22Rv1 (cell line): Measurements from ENCODE around the gene EMC6.
A peak's percentile ranks its signal among the peaks of the same experiment; 100 is the strongest.

ENCODE experiments used
- H3K27ac ChIP-seq: fragments of 450-650 bp; 2 replicates; pipeline ENCODE4 v1.5.1; 2017
- CTCF ChIP-seq: fragments of 450-650 bp; IDR thresholded peaks from 2 replicates; pipeline ENCODE4 v1.5.1; 2017; ENCODE audit warnings: mild to moderate bottlenecking
- ZFX ChIP-seq: fragments of 450-650 bp; IDR thresholded peaks from 2 replicates; pipeline ENCODE4 v1.6.1; 2017; ENCODE audit warnings: antibody characterized with exemption, borderline replicate concordance

EMC6 gene

GRCh38 chr17:3669548-3669947 lies 936 bp downstream of the EMC6 start:
- TF ChIP-seq ZFX (no peak), CTCF (no peak)
- peak overlapping the region; percentile 96 for H3K27ac ChIP-seq

GRCh38 chr17:3672571-3672970 lies 4.0 kb downstream of the EMC6 start:
- H3K27ac ChIP-seq, result no peak overlapping the region
- no peak for TF ChIP-seq ZFX
- TF ChIP-seq CTCF, result no peak

- TF ChIP-seq CTCF (no peak), ZFX (no peak)
Measured at GRCh38 chr17:3675886-3676285, 7.3 kb downstream of the EMC6 start.

GRCh38 chr17:3678095-3678820 lies 9.6 kb downstream of the EMC6 start:
- TF ChIP-seq ZFX, result no peak
- TF ChIP-seq CTCF, result no peak
- no peak overlapping the region for H3K27ac ChIP-seq

More at GRCh38 chr17:3675886-3676285, 7.3 kb downstream of the EMC6 start:
- H3K27ac ChIP-seq, result no peak overlapping the region

- TF ChIP-seq ZFX (no peak), CTCF (no peak)
- no peak overlapping the region for H3K27ac ChIP-seq
Measured at GRCh38 chr17:3678821-3679530, 10.4 kb downstream of the EMC6 start.

- TF ChIP-seq ZFX, result no peak
- no peak overlapping the region for H3K27ac ChIP-seq
Measured at GRCh38 chr17:3679531-3680126, 11.0 kb downstream of the EMC6 start.

- no peak for TF ChIP-seq ZFX
- no peak for TF ChIP-seq CTCF
- no peak overlapping the region for H3K27ac ChIP-seq
Measured at GRCh38 chr17:3681057-3681456, 12.4 kb downstream of the EMC6 start.
